ENCODE data around the gene CD300LF. TPM values are rescaled to one million over a fixed set of nuclear protein-coding genes. Genes with fewer than 3 reads are reported as not detected.

The CD300LF gene
- total and polyA plus RNA-seq, 10 of the 15 experiments (the other 5 are each of a cell fraction or from before 2014, with no cell fraction given), result 0.15 TPM; not detected in 9

DNA sequence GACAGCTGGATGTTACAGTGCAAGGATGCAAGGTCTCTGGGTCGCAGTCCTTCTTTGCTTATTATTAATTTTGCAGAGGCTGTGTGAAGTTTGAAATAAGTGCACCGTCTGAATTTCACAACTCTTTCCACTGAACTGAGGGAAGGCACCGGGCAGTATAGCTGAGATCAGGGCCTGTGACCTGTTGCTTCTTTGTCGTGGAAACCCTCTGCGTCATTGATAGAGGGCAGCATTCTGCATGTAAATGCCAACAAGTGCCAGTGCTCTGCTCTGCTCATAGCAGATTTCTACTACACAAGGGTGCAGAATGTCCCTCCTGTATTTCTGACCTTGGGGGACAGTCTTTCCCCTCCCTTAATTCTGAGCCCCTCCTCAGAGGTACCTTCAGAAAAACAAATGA, 26.0 kb downstream of the CD300LF start:
- no peak overlapping the region for H3K9ac ChIP-seq (ENCODE audit: control insufficient read depth, insufficient read depth, low read length)
- CTCF ChIA-PET, result interaction anchor here (1.2 to 7.8 kb wide), 5 partner anchors 14 to 55 kb away, joined by 3 to 61 read pairs (median 4); partner anchors contain the start of gene RAB37
- peaks cover 0 to 2% of the 10 kb centered on the region in 2 experiments; a peak in 2 of 4 replicates for H3K27me3 ChIP-seq (replicated peaks in 1 of 2; ENCODE audit: control insufficient read depth in 2 of 2, insufficient read depth in 2 of 2, low read length in 1 of 2)
- H3K4me3 ChIP-seq, result no peak overlapping the region
- no peaks in the 10 kb centered on the region for H3K79me2 ChIP-seq (ENCODE audit: control insufficient read depth, insufficient read depth, low read length)
- SMC1A ChIA-PET (ENCODE audit: uncharacterized antibody, unreplicated experiment), result interaction anchor here (0.6 to 5.9 kb wide), 5 partner anchors 10 to 293 kb away, joined by 3 to 39 read pairs (median 4); partner anchors contain the start of gene RAB37
- H3K4me2 ChIP-seq (ENCODE audit: control insufficient read depth, insufficient read depth), result no peak overlapping the region
- ATAC-seq (no peak), FAIRE-seq (no peak), DNase-seq (ENCODE audit: low read depth, low spot score) (no peak)
- no peaks in the 10 kb centered on the region for H3K36me3 ChIP-seq (ENCODE audit: control insufficient read depth in 2 of 2, insufficient read depth in 2 of 2, low read length in 1 of 2)
- in situ Hi-C loops (cut with MboI) (no loop called here), intact Hi-C loops (cut with micrococcal nuclease; ENCODE audit: unreplicated experiment) (loop anchor here (5.0 kb wide), 1 partner anchor 51 kb away; the partner anchor contains the start of gene RAB37)
- H3K9me3 ChIP-seq (replicated peaks; ENCODE audit: control insufficient read depth, insufficient read depth, low read length), result no peaks in the 10 kb centered on the region
- no TSS peak for BruUV-seq (replicated peaks)
- H3K4me1 ChIP-seq (ENCODE audit: control insufficient read depth, insufficient read depth, low read length), result peaks cover 24% of the 10 kb centered on the region
- WGBS (ENCODE audit: insufficient coverage, insufficient replicate concordance, low lambda C conversion rate, missing lambda C conversion rate), result 29% methylated on average over 5 of the region's 5 CpGs
- POLR2A ChIA-PET, result interaction anchor here (1.5 kb wide), 1 partner anchor 50 kb away, joined by 3 read pairs; the partner anchor contains the start of gene RAB37
- RAD21 ChIA-PET (ENCODE audit: unreplicated experiment), result interaction anchor here (1.5 to 3.6 kb wide), 2 partner anchors 29 to 51 kb away, joined by 5 to 25 read pairs; partner anchors contain the start of gene RAB37
- H3K27ac ChIP-seq (ENCODE audit: control insufficient read depth, insufficient read depth), result no peak overlapping the region
- H2AFZ ChIP-seq (ENCODE audit: control insufficient read depth, low read depth, low read length), result no peak overlapping the region
- no peaks in the 10 kb centered on the region for H4K20me1 ChIP-seq (ENCODE audit: control insufficient read depth, insufficient read depth)
- TF ChIP-seq SMAD1 (IDR thresholded peaks at IDR 0.05; ENCODE audit: low read depth, partially characterized antibody), result no peak
- TF ChIP-seq, protein P1, sequence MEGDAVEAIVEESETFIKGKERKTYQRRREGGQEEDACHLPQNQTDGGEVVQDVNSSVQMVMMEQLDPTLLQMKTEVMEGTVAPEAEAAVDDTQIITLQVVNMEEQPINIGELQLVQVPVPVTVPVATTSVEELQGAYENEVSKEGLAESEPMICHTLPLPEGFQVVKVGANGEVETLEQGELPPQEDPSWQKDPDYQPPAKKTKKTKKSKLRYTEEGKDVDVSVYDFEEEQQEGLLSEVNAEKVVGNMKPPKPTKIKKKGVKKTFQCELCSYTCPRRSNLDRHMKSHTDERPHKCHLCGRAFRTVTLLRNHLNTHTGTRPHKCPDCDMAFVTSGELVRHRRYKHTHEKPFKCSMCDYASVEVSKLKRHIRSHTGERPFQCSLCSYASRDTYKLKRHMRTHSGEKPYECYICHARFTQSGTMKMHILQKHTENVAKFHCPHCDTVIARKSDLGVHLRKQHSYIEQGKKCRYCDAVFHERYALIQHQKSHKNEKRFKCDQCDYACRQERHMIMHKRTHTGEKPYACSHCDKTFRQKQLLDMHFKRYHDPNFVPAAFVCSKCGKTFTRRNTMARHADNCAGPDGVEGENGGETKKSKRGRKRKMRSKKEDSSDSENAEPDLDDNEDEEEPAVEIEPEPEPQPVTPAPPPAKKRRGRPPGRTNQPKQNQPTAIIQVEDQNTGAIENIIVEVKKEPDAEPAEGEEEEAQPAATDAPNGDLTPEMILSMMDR (IDR thresholded peaks at IDR 0.05 in 2 of 3, conservative IDR thresholded peaks at IDR 0.05 in 1 of 3; ENCODE audit: control insufficient read depth in 2 of 3, extremely low read depth in 1 of 3, insufficient read depth in 1 of 3, low read depth in 3 of 3, low read length in 3 of 3), result 0 out of 6 replicates have a peak, but pooled peaks of 1 of the 3 experiments have one; percentile 3
